NT2/D1 (cell line): ENCODE results near the gene AP2A2.

Source experiments
- SUZ12 ChIP-seq: IDR thresholded peaks from 2 replicates; pipeline ENCODE4 v1.6.1; 2011; ENCODE audit not compliant: insufficient read length, insufficient read depth; ENCODE audit errors: extremely low read depth
- YY1 ChIP-seq: IDR thresholded peaks from 2 replicates; pipeline ENCODE4 v1.6.1; 2011; ENCODE audit not compliant: insufficient read length, insufficient read depth
- ZNF274 ChIP-seq: IDR thresholded peaks from 2 replicates; pipeline ENCODE4 v1.6.1; 2011; ENCODE audit warnings: mild to moderate bottlenecking, low read depth, low read length

- TF ChIP-seq YY1 (no peak), SUZ12 (no peak), ZNF274 (no peak)
These were observed 39.6 kb downstream of the AP2A2 start for GRCh38 chr11:965206-965775.
